Panc1 (cell line): Measurements from ENCODE around the gene PTX4. TPM values are rescaled to one million over a fixed set of nuclear protein-coding genes. Genes with fewer than 3 reads are reported as not detected.

Source experiments
- ATAC-seq: fragments of 200-7000 bp; cut with Tn5 transposase; 2 replicates; pipeline ENCODE4 v1.9.1; 2020; ENCODE audit warnings: mild to moderate bottlenecking, moderate library complexity
- BruUV-seq: library from RNA; stranded (reverse); fragments of 400-500 nt; replicated peaks from 2 replicates; lab custom pipeline; 2021; lab: Mats Ljungman, UMichigan
- CTCF ChIA-PET: fragments of 300-600 bp; sonication (Branson Sonifier 250); formaldehyde crosslinking; loops from one replicate; lab custom pipeline; 2022; ENCODE audit warnings: antibody characterized with exemption; lab: Charles Lee
- POLR2A ChIA-PET: fragments of 300-600 bp; sonication (Branson Sonifier 250); formaldehyde crosslinking; loops from one replicate; lab custom pipeline; 2022; ENCODE audit warnings: antibody characterized with exemption; lab: Charles Lee
- DNase-seq: peaks from one replicate; pipeline ENCODE4 v3.0.0-alpha.2; 2010; ENCODE audit warnings: low read depth, low spot score
- H3K27ac ChIP-seq: 2 replicates; pipeline ENCODE4 v1.5.1; 2011; ENCODE audit warnings: mild to moderate bottlenecking, low read length, inconsistent platforms
- H3K27me3 ChIP-seq: fragments of 200-500 bp; sonication (Bioruptor generic); 2 replicates; pipeline ENCODE4 v1.6.0; 2014; ENCODE audit warnings: low read length, inconsistent platforms; ENCODE audit not compliant: control insufficient read depth, insufficient read depth
- H3K36me3 ChIP-seq: fragments of 200-500 bp; sonication (Bioruptor generic); 2 replicates; pipeline ENCODE4 v1.5.1; 2014; ENCODE audit warnings: inconsistent platforms, mild to moderate bottlenecking, low read length, moderate library complexity; ENCODE audit not compliant: control insufficient read depth, insufficient read depth
- H3K4me1 ChIP-seq: 2 replicates; pipeline ENCODE4 v1.5.1; 2011; ENCODE audit warnings: inconsistent platforms, mild to moderate bottlenecking, low read length, moderate library complexity; ENCODE audit not compliant: control insufficient read depth, insufficient read depth
- H3K4me3 ChIP-seq, 2 experiments: 2 replicates each; pipeline ENCODE4 v1.5.1; 2011 to 2012; ENCODE audit warnings: low read depth in 2 of 2, low read length in 2 of 2, mild to moderate bottlenecking in 2 of 2, inconsistent platforms in 1 of 2, moderate library complexity in 1 of 2
- H3K9me3 ChIP-seq: fragments of 200-500 bp; sonication (Bioruptor generic); 2 replicates; pipeline ENCODE4 v1.5.1; 2014; ENCODE audit warnings: low read depth, mild to moderate bottlenecking, inconsistent platforms, low read length, moderate library complexity; ENCODE audit not compliant: control insufficient read depth, insufficient read depth
- POLR2AphosphoS5 ChIP-seq: IDR thresholded peaks from 2 replicates; pipeline ENCODE4 v1.6.1; 2012; ENCODE audit warnings: mild to moderate bottlenecking, low read depth, low read length, moderate library complexity
- SIN3A ChIP-seq: IDR thresholded peaks from 2 replicates; pipeline ENCODE4 v1.6.1; 2012; ENCODE audit warnings: low read depth, mild to moderate bottlenecking, low read length, moderate library complexity, borderline replicate concordance; ENCODE audit not compliant: insufficient read depth
- TCF7L2 ChIP-seq: IDR thresholded peaks from 2 replicates; pipeline ENCODE4 v1.6.1; 2011; ENCODE audit warnings: mild to moderate bottlenecking, low read depth, low read length, inconsistent platforms
- in situ Hi-C: cut with HindIII; loops from 2 replicates; pipeline ENCODE4 v1.10.0; 2016; ENCODE audit warnings: low sequenced_read_pairs, low pct_unique_long_range_greater_than_20kb
- intact Hi-C: fragments of 100-400 bp; cut with micrococcal nuclease; formaldehyde crosslinking; loops from one replicate; pipeline ENCODE4 v1.10.0; 2022; ENCODE audit not compliant: unreplicated experiment
- total RNA-seq: library from RNA; stranded (reverse); gene quantifications from one replicate; pipeline ENCODE4 v1.2.1, GENCODE V29; 2021; ENCODE audit not compliant: unreplicated experiment
- TF ChIP-seq, protein P1 (sequence below), 2 experiments: IDR thresholded peaks; 2 replicates each; pipeline ENCODE4 v1.6.1; 2011 to 2012; ENCODE audit warnings: low read depth in 2 of 2, control low read depth in 1 of 2, low read length in 1 of 2, mild to moderate bottlenecking in 1 of 2, moderate library complexity in 1 of 2; ENCODE audit not compliant: insufficient read depth in 1 of 2
- TF ChIP-seq, protein P2 (sequence below): fragments of 450-650 bp; IDR thresholded peaks from 2 replicates; pipeline ENCODE4 v1.5.1; 2017; ENCODE audit warnings: mild to moderate bottlenecking

Gene PTX4
- total RNA-seq, 1 experiment from 2014 or later, result not detected

DNA sequence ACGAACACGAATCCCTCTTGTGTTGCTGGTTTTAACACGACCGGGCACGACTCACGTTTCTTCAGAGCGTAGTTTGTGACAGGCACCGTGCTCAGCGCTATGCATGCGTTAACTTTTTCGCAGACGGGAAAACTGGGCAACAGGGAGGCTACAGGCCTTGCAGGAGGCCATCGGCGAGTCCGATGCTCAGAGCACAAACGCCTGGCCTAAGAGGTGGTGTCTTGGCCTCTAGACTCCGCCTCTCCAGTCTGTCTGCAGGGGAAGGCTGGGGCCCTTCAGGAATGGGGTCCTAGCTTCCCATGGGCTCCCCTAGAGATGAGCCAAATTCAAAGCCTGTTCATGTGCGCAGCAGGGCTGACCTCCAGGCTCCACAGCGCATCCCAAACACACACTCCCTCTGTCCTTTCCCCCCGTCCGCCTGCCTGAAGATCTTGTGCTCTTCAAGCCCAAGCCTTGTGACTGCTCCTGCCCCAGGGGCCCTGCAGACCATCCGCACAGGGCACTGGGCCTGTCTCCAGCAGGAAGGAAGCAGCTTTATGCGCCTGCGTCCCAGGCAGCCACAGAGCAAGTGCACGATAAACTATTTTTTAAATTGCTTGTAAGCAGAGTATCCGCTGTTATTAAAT is 17.1 kb downstream of the PTX4 start:
- Histone ChIP-seq H3K4me3 (no peak overlapping the region), H3K9me3 (no peaks in the 10 kb centered on the region), H3K4me1 (peaks cover 28% of the 10 kb centered on the region), H3K27me3 (no peaks in the 10 kb centered on the region), H3K27ac (peak overlapping the region; percentile 1; the same call in 1 of the 2 replicates), H3K36me3 (no peaks in the 10 kb centered on the region; the same call in 1 of the 2 replicates)
- in situ Hi-C loops (no loop called here), intact Hi-C loops (no loop called here)
- TF ChIP-seq, protein P1, sequence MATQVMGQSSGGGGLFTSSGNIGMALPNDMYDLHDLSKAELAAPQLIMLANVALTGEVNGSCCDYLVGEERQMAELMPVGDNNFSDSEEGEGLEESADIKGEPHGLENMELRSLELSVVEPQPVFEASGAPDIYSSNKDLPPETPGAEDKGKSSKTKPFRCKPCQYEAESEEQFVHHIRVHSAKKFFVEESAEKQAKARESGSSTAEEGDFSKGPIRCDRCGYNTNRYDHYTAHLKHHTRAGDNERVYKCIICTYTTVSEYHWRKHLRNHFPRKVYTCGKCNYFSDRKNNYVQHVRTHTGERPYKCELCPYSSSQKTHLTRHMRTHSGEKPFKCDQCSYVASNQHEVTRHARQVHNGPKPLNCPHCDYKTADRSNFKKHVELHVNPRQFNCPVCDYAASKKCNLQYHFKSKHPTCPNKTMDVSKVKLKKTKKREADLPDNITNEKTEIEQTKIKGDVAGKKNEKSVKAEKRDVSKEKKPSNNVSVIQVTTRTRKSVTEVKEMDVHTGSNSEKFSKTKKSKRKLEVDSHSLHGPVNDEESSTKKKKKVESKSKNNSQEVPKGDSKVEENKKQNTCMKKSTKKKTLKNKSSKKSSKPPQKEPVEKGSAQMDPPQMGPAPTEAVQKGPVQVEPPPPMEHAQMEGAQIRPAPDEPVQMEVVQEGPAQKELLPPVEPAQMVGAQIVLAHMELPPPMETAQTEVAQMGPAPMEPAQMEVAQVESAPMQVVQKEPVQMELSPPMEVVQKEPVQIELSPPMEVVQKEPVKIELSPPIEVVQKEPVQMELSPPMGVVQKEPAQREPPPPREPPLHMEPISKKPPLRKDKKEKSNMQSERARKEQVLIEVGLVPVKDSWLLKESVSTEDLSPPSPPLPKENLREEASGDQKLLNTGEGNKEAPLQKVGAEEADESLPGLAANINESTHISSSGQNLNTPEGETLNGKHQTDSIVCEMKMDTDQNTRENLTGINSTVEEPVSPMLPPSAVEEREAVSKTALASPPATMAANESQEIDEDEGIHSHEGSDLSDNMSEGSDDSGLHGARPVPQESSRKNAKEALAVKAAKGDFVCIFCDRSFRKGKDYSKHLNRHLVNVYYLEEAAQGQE (IDR thresholded peaks at IDR 0.05; ENCODE audit: insufficient read depth in 1 of 2, low read depth in 2 of 2, low read length in 1 of 2), result no peak
- TF ChIP-seq, protein P2, sequence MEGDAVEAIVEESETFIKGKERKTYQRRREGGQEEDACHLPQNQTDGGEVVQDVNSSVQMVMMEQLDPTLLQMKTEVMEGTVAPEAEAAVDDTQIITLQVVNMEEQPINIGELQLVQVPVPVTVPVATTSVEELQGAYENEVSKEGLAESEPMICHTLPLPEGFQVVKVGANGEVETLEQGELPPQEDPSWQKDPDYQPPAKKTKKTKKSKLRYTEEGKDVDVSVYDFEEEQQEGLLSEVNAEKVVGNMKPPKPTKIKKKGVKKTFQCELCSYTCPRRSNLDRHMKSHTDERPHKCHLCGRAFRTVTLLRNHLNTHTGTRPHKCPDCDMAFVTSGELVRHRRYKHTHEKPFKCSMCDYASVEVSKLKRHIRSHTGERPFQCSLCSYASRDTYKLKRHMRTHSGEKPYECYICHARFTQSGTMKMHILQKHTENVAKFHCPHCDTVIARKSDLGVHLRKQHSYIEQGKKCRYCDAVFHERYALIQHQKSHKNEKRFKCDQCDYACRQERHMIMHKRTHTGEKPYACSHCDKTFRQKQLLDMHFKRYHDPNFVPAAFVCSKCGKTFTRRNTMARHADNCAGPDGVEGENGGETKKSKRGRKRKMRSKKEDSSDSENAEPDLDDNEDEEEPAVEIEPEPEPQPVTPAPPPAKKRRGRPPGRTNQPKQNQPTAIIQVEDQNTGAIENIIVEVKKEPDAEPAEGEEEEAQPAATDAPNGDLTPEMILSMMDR, result no peak
- TF ChIP-seq TCF7L2, result no peak
- ChIA-PET POLR2A (no interaction called here), CTCF (interaction anchor here (0.5 to 0.6 kb wide), 2 partner anchors 151 to 249 kb away, joined by 3 to 6 read pairs; no protein-coding TSS in a partner anchor)
- ATAC-seq (no peak), DNase-seq (no peak)
- BruUV-seq, result TSS peak; percentile 58

DNA sequence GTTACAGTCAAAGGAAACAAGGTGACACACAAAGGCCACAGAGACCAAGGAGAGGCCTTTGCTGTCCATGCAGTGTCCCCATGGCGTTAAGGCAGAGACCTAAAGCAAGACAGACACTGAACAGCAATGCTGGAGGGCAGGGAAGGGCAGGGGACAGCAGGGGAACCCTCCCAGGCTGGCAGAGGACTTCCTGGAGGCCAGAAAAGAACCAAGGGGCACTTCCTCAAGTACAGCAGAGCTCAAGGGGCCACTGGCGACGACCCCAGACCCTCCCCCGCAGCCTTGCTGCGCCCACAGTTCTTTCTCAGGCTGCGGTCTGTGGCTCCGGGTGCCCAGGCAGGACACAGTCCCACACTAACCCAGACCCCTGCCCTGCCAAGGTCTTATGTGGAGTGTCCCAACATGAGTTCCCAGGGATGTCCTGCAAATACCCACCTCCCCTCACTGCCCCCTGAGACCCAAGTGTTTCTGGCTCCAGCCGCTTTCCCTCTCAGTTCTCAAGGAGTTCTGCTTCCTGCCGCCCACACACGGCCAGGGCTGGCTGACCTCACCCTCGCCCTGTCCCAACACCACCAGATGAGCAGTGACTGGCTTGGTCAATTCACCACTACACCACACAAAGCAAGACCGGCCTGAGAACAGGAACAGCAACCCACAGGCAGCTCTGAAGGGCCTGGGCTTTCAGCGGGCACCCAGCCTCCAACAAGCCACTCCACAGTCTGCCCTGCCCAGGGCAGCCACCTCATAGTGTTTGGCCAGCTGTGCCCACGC is 18.1 kb downstream of the PTX4 start:
- Histone ChIP-seq H3K36me3 (no peaks in the 10 kb centered on the region; the same call in 1 of the 2 replicates), H3K27me3 (no peaks in the 10 kb centered on the region), H3K9me3 (no peaks in the 10 kb centered on the region), H3K4me3 (no peak overlapping the region), H3K27ac (peak overlapping the region; percentile 19; the same call in 1 of the 2 replicates), H3K4me1 (peaks cover 28% of the 10 kb centered on the region)
- TF ChIP-seq POLR2AphosphoS5, result no peak
- no peak for TF ChIP-seq SIN3A
- TF ChIP-seq, protein P1 (IDR thresholded peaks at IDR 0.05; ENCODE audit: insufficient read depth in 1 of 2, low read depth in 2 of 2, low read length in 1 of 2), result no peak
- TF ChIP-seq, protein P2, result no peak
- ATAC-seq (no peak), DNase-seq (no peak)
- ChIA-PET POLR2A (no interaction called here), CTCF (no interaction called here)
- BruUV-seq, result no TSS peak
- intact Hi-C loops (no loop called here), in situ Hi-C loops (no loop called here)
